GM19452 (cell line): ENCODE data around the gene LYST.

Source experiments
- ATAC-seq: cut with Tn5 transposase; IDR thresholded peaks from one replicate; pipeline ENCODE4 v1.9.1; 2021; ENCODE audit not compliant: unreplicated experiment

Gene LYST

GRCh38 chr1:235722858-235723257, 143.8 kb downstream of the LYST start:
- no peak for ATAC-seq

GRCh38 chr1:235721982-235722381, 144.7 kb downstream of the LYST start:
- no peak for ATAC-seq

GRCh38 chr1:235720544-235720943, 146.2 kb downstream of the LYST start:
- ATAC-seq: no peak

- no peak for ATAC-seq
Observed at GRCh38 chr1:235714205-235714897, 152.4 kb downstream of the LYST start.

- no peak for ATAC-seq
Observed at GRCh38 chr1:235712812-235713211, 153.9 kb downstream of the LYST start.

DNA sequence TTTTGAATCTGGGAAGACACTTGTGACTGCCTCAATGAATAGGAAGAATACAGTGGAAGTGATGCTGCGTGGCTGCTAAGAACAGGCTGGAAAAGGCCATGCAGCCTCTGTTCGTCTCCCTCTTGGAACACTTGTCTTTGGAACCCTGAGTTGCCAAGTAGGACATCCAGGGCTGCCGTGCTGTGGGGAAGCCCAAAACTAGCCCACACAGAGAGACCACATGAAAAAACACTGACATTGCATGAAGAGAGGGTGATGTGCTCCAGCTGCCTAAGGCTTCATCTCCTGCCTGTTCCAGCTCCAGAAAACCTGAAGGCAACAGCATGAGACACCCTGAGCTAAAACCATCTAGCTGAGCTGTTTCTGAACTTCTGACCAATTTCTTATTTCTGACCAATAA, 156.0 kb downstream of the LYST start:
- ATAC-seq: no peak

- ATAC-seq: no peak
Observed at GRCh38 chr1:235709018-235709417, 157.7 kb downstream of the LYST start.

DNA sequence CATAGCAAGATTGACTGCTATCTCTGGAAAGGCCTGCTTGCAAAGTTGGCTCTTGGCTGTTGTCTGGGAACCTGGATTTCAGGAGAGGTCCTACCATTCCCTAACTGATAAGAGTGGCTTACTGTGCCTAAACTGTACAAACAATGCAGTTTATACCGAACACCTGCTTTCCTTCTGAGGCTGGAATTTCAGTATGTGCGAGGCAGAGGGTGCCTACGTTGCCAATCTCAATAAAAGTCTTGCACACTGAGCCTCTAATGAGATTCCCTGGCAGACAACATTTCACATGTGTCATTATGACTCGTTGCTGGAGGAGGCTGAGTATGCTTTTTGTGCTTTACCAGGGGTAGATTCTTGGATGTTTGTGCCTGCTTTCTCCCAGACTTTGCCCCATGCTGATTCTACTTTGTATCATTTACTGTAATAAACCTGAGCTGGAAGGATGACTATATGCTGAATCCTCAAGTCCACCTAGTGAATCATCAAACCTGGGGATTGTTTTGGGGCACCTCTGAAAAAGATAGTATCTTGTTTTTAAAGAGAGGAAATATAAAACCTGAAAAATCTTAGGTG, 158.2 kb downstream of the LYST start:
- no peak for ATAC-seq

DNA sequence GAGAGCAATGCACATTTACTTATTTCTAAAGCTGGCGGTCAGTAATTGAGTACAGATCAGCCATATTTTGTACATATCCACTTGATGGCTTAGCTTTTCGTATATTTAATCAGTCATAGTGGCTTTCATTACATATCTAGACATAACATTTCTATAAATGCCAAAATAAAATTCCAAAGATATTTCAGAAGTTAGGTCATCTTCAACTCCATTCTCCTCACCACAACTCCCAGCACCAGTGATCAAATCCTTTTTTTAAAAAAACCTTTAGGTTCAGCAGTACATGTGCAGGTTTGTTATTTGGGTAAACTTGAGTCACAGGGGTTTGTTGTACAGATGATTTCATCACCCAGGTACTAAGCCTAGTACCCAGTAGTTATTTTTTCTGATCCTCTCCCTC, 163.2 kb downstream of the LYST start:
- no peak for ATAC-seq

- no peak for ATAC-seq
Observed at GRCh38 chr1:235702412-235702811, 164.3 kb downstream of the LYST start.

GRCh38 chr1:235697508-235697907, 169.2 kb downstream of the LYST start:
- no peak for ATAC-seq

- ATAC-seq: no peak
Observed at GRCh38 chr1:235689356-235689755, 177.3 kb downstream of the LYST start.

GRCh38 chr1:235688096-235688495, 178.6 kb downstream of the LYST start:
- ATAC-seq: no peak

- no peak for ATAC-seq
Observed at GRCh38 chr1:235683653-235684052, 183.1 kb downstream of the LYST start.

DNA sequence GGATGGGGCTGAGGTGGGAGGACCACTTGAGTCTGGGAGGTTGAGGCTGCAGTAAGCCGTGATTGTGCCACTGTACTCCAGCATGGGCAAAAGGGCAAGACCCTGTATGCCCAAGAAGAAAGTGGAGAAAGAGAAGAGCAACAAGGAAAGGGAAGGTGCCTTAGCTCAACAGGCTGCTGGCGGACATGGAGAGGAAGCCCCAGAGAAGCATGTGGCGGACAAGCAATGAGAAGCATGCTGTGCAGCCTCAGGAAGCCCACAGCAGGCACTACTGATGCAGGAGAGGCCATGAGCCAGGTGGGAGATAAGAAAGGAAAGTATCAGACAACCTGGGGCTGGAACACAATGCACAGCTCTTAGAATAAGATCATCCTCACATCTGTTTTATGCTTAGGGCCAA, 184.5 kb downstream of the LYST start:
- ATAC-seq: no peak

GRCh38 chr1:235679644-235680043, 187.1 kb downstream of the LYST start:
- ATAC-seq: no peak

- ATAC-seq: no peak
Observed at GRCh38 chr1:235679005-235679404, 187.7 kb downstream of the LYST start.

DNA sequence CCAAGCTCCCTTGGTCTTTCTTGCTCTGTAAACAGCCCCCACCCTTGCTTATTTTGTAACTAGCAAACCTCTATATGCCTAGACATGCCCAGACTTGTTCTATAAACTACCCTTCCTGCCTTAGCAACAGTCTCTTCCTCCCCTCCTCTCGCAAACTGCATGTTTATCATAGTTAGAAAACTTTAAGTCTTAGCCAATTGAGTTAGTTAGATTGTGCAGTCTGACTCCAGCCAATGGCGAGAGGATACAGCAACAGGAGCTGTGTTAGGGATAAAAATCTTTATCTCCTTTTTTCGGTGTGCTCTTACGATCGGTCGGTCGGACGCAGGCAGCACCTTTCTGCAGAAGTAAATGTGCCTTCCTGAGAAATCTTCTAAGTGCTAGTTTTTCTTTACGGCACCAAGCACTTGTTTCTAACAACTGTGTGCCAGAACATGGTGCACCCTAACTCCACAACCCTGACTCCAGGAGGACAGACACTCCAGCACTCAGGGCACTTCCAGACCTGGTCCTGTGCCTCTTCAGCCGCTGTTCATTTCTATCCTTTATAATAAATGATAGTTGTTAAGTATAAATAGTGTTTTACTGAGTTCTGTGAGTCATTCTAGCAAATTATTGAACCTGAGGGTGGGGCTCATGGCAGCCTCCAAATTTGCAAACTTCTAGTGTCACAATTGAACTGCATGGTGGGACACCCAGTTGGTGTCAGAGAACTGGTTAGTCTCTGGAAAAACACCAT, 191.4 kb downstream of the LYST start:
- ATAC-seq: no peak

DNA sequence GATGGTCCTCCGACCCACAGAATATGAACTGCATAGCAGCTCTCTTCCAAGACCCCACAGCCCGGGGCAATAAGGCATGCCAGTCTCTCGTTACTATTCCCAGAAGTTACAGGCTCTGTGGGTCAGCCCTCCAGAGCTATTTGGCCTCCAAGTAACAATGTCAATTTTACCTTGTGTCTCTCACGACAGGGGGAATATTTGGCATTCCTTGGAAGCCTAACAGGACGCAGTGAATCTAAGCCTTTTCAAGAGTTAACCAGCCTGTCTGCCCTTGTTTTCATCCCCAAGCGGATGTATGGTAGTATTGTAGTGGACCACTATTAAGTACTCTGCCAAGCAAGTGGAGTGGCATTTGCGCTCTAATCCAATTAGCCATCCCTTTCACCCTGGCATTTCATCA, 192.7 kb downstream of the LYST start:
- ATAC-seq: no peak

DNA sequence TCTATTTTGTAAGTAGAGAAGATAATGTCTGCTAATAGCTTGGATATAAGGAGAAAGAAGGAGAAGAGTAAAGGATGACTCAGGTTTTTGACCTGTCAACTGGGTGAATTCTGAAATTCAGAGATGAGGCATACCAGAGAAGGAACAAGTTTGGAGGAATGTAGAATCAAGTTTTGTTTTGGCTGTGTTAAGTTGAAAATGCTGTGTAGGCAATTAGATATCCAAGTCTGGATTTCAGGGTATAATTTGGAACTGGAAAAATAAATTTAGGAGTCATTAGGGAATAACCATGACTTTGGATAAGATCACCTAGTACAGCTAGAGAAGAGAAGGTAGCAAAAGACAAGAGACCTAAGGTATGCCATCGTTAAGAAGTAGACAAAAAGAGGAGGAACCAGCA, 194.7 kb downstream of the LYST start:
- ATAC-seq: no peak

DNA sequence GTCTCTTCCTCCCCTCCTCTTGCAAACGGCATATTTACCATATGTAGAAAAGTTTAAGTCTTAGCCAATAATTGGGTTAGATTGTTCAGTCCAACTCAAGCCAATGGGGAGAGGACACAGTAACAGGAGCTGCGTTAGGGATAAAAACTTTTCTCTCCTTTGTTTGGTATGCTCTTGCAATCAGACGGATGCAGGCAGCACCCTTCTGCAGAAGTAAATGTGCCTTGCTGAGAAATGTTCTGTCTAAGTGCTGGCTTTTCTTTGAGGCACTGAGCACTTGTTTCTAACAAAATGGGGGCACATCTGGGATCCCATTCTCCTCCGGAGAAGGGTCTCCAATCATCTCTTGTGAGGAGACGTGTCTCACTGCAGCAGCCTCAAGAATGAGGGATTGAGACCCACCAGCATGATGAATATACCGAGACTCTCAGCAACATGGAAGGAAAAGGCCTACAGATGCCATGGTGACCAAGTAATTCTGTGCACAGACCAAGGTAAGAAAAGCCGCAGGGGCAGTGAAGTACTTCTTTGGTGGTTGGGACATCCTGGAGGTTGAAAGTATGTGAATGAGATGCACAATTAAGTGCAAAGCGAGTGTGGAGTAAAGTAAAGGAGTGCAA, 196.4 kb downstream of the LYST start:
- ATAC-seq: no peak

DNA sequence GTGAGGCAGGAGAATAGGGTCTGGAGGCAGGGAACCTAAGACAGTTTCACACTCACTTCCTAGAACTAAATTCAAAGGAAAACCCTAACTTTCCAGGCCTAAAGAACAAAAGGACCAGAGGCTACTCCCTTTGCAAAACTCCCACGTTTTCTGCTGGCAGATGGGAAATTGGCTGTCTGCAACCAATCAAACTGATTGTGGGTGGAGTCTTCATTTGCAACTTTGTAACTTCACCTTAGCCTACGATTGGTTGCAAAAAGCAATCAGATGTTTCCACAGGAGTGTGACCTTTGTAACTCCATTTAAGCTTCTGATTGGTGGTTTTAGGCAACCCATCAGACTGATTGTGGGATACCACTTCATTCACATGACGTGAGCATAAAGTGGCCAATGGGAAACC, 197.4 kb downstream of the LYST start:
- ATAC-seq: no peak
